Activated CD4-positive, alpha-beta T cell treated with anti-CD3 and anti-CD28 coated beads, Interleukin-2, amount 10 ng/mL, durations not matched to agents 24 days and 14 days (primary cell): ENCODE results near the gene ITM2C. TPM values are rescaled to one million over a fixed set of nuclear protein-coding genes. Genes with fewer than 3 reads are reported as not detected.

Source experiments
- DNase-seq: peaks from one replicate; pipeline ENCODE4 v3.0.0; 2022
- H3K27ac Mint-ChIP-seq: one replicate; pipeline ENCODE4 v1.8.0; 2022; ENCODE audit warnings: mild to moderate bottlenecking, mixed read lengths
- H3K27me3 Mint-ChIP-seq: one replicate; pipeline ENCODE4 v1.8.0; 2022; ENCODE audit warnings: mixed read lengths
- H3K36me3 Mint-ChIP-seq: one replicate; pipeline ENCODE4 v1.8.0; 2022; ENCODE audit warnings: low read depth, mild to moderate bottlenecking, mixed read lengths
- H3K4me1 Mint-ChIP-seq: one replicate; pipeline ENCODE4 v1.8.0; 2021; ENCODE audit warnings: mixed read lengths
- H3K4me3 Mint-ChIP-seq: one replicate; pipeline ENCODE4 v1.8.0; 2022; ENCODE audit warnings: mild to moderate bottlenecking, moderate library complexity, mixed read lengths
- H3K9me3 Mint-ChIP-seq: one replicate; pipeline ENCODE4 v1.8.0; 2021; ENCODE audit warnings: mixed read lengths
- intact Hi-C: fragments of 100-400 bp; cut with micrococcal nuclease; formaldehyde crosslinking; loops from one replicate; pipeline ENCODE4 v1.15.1; 2023
- total RNA-seq: library from RNA; stranded (reverse); gene quantifications from 2 replicates; pipeline ENCODE4 v1.2.3, GENCODE V29; 2022

Gene ITM2C
- total RNA-seq, result 8.3 and 10.3 TPM in 2 replicates

- H3K27me3 Mint-ChIP-seq, result peaks cover 50% of the 10 kb centered on the region
- intact Hi-C loops, result loop anchor here (1.0 kb wide), 1 partner anchor 16 kb away; no protein-coding TSS in a partner anchor
- DNase-seq, result peak; percentile 91
- H3K4me1 Mint-ChIP-seq, result peaks cover 24% of the 10 kb centered on the region
- H3K4me3 Mint-ChIP-seq, result peak within 1 kb of the TSS; percentile 83
- no peaks in the 10 kb centered on the region for H3K9me3 Mint-ChIP-seq
- peak within 1 kb of the TSS; percentile 52 for H3K27ac Mint-ChIP-seq
- H3K36me3 Mint-ChIP-seq, result no peaks in the 10 kb centered on the region
Observed at GRCh38 chr2:230864605-230865306, at the start of gene ITM2C. TSS of gene ITM2C (plus strand) at chr2:230864942. CDS start at chr2:230865026, 84 bp downstream.

GRCh38 chr2:230815088-230815487, 49.7 kb upstream of the ITM2C start:
- Mint-ChIP-seq H3K27me3 (no peaks in the 10 kb centered on the region), H3K27ac (no peak overlapping the region), H3K36me3 (peaks cover 66% of the 10 kb centered on the region), H3K4me3 (no peak overlapping the region), H3K9me3 (no peaks in the 10 kb centered on the region), H3K4me1 (peaks cover 17% of the 10 kb centered on the region)
- DNase-seq, result no peak
- intact Hi-C loops, result no loop called here

- Mint-ChIP-seq H3K4me3 (no peak overlapping the region), H3K36me3 (peaks cover 64% of the 10 kb centered on the region), H3K4me1 (peaks cover 17% of the 10 kb centered on the region), H3K27me3 (no peaks in the 10 kb centered on the region), H3K27ac (peak overlapping the region; percentile 65), H3K9me3 (no peaks in the 10 kb centered on the region)
- no peak for DNase-seq
- intact Hi-C loops, result no loop called here
Observed at GRCh38 chr2:230816735-230817134, 48.0 kb upstream of the ITM2C start.

- Mint-ChIP-seq H3K4me3 (no peak overlapping the region), H3K27me3 (no peaks in the 10 kb centered on the region), H3K27ac (no peak overlapping the region), H3K4me1 (peaks cover 11% of the 10 kb centered on the region), H3K36me3 (peaks cover 46% of the 10 kb centered on the region), H3K9me3 (no peaks in the 10 kb centered on the region)
- intact Hi-C loops, result no loop called here
- DNase-seq, result no peak
Observed at GRCh38 chr2:230819433-230819832, 45.3 kb upstream of the ITM2C start.

- no peak for DNase-seq
- H3K36me3 Mint-ChIP-seq, result peaks cover 33% of the 10 kb centered on the region
- peaks cover 16% of the 10 kb centered on the region for H3K27me3 Mint-ChIP-seq
- peaks cover 7% of the 10 kb centered on the region for H3K4me1 Mint-ChIP-seq
- intact Hi-C loops, result no loop called here
- H3K27ac Mint-ChIP-seq, result no peak overlapping the region
- no peaks in the 10 kb centered on the region for H3K9me3 Mint-ChIP-seq
- H3K4me3 Mint-ChIP-seq, result no peak overlapping the region
Observed at GRCh38 chr2:230821261-230821990, 43.3 kb upstream of the ITM2C start.

GRCh38 chr2:230821991-230822520, 42.7 kb upstream of the ITM2C start:
- intact Hi-C loops, result no loop called here
- DNase-seq, result no peak
- no peak overlapping the region for H3K27ac Mint-ChIP-seq
- H3K4me3 Mint-ChIP-seq, result no peak overlapping the region
- no peaks in the 10 kb centered on the region for H3K9me3 Mint-ChIP-seq
- H3K36me3 Mint-ChIP-seq, result peaks cover 27% of the 10 kb centered on the region
- peaks cover 11% of the 10 kb centered on the region for H3K4me1 Mint-ChIP-seq
- H3K27me3 Mint-ChIP-seq, result peaks cover 22% of the 10 kb centered on the region

GRCh38 chr2:230823264-230823964, 41.3 kb upstream of the ITM2C start:
- peaks cover 20% of the 10 kb centered on the region for H3K36me3 Mint-ChIP-seq
- H3K9me3 Mint-ChIP-seq, result no peaks in the 10 kb centered on the region
- intact Hi-C loops, result no loop called here
- no peak overlapping the region for H3K4me3 Mint-ChIP-seq
- H3K27me3 Mint-ChIP-seq, result peaks cover 31% of the 10 kb centered on the region
- H3K27ac Mint-ChIP-seq, result no peak overlapping the region
- DNase-seq, result no peak
- peaks cover 11% of the 10 kb centered on the region for H3K4me1 Mint-ChIP-seq

GRCh38 chr2:230824406-230824978, 40.2 kb upstream of the ITM2C start:
- intact Hi-C loops, result loop anchor here (1.0 to 2.0 kb wide), 3 partner anchors 26 to 163 kb away; no protein-coding TSS in a partner anchor

GRCh38 chr2:230825354-230825753, 39.4 kb upstream of the ITM2C start:
- Mint-ChIP-seq H3K27me3 (peaks cover 40% of the 10 kb centered on the region), H3K4me3 (no peak overlapping the region), H3K27ac (no peak overlapping the region), H3K9me3 (no peaks in the 10 kb centered on the region), H3K36me3 (peaks cover 8% of the 10 kb centered on the region), H3K4me1 (peaks cover 14% of the 10 kb centered on the region)
- intact Hi-C loops, result loop anchor here (2.0 kb wide), 1 partner anchor 79 kb away; no protein-coding TSS in a partner anchor
- DNase-seq, result no peak

More at GRCh38 chr2:230824406-230824978, 40.2 kb upstream of the ITM2C start:
- Mint-ChIP-seq H3K4me3 (peak overlapping the region; percentile 55), H3K27ac (no peak overlapping the region), H3K27me3 (peaks cover 36% of the 10 kb centered on the region), H3K36me3 (peaks cover 14% of the 10 kb centered on the region), H3K4me1 (peaks cover 11% of the 10 kb centered on the region), H3K9me3 (no peaks in the 10 kb centered on the region)
- peak; percentile 89 for DNase-seq

GRCh38 chr2:230827774-230828271, 36.9 kb upstream of the ITM2C start:
- Mint-ChIP-seq H3K9me3 (no peaks in the 10 kb centered on the region), H3K36me3 (no peaks in the 10 kb centered on the region), H3K4me1 (peaks cover 14% of the 10 kb centered on the region), H3K27me3 (peaks cover 59% of the 10 kb centered on the region), H3K4me3 (no peak overlapping the region), H3K27ac (no peak overlapping the region)
- DNase-seq, result no peak
- intact Hi-C loops, result loop anchor here (2.0 kb wide), 1 partner anchor 225 kb away; no protein-coding TSS in a partner anchor

- H3K27ac Mint-ChIP-seq, result no peak overlapping the region
- DNase-seq, result peak; percentile 82
- no peaks in the 10 kb centered on the region for H3K36me3 Mint-ChIP-seq
- intact Hi-C loops, result no loop called here
- H3K4me3 Mint-ChIP-seq, result peak overlapping the region; percentile 46
- H3K27me3 Mint-ChIP-seq, result peaks cover 61% of the 10 kb centered on the region
- peaks cover 14% of the 10 kb centered on the region for H3K4me1 Mint-ChIP-seq
- no peaks in the 10 kb centered on the region for H3K9me3 Mint-ChIP-seq
Observed at GRCh38 chr2:230828272-230828961, 36.3 kb upstream of the ITM2C start.

GRCh38 chr2:230829293-230829692, 35.4 kb upstream of the ITM2C start:
- Mint-ChIP-seq H3K4me3 (peak overlapping the region; percentile 46), H3K27me3 (peaks cover 64% of the 10 kb centered on the region), H3K27ac (no peak overlapping the region), H3K9me3 (no peaks in the 10 kb centered on the region), H3K4me1 (peaks cover 12% of the 10 kb centered on the region), H3K36me3 (no peaks in the 10 kb centered on the region)
- no peak for DNase-seq
- intact Hi-C loops, result no loop called here

- Mint-ChIP-seq H3K36me3 (no peaks in the 10 kb centered on the region), H3K9me3 (no peaks in the 10 kb centered on the region), H3K27me3 (peaks cover 63% of the 10 kb centered on the region), H3K4me3 (no peak overlapping the region), H3K27ac (no peak overlapping the region), H3K4me1 (peaks cover 8% of the 10 kb centered on the region)
- no peak for DNase-seq
- intact Hi-C loops, result no loop called here
Observed at GRCh38 chr2:230829959-230830358, 34.8 kb upstream of the ITM2C start.
